Glutamatergic neuron (in vitro differentiated cells): ENCODE results near the gene EPHA4. TPM values are rescaled to one million over a fixed set of nuclear protein-coding genes. Genes with fewer than 3 reads are reported as not detected.

Experiments
- DNase-seq: peaks from one replicate; pipeline ENCODE4 v3.0.0; 2022
- H3K27ac Mint-ChIP-seq: one replicate; pipeline ENCODE4 v1.8.0; 2020; ENCODE audit warnings: mild to moderate bottlenecking, mixed read lengths, inconsistent platforms; ENCODE audit not compliant: unreplicated experiment
- H3K27me3 Mint-ChIP-seq: one replicate; pipeline ENCODE4 v1.8.0; 2020; ENCODE audit warnings: mild to moderate bottlenecking, moderate library complexity, mixed read lengths, inconsistent platforms; ENCODE audit not compliant: unreplicated experiment
- H3K36me3 Mint-ChIP-seq: one replicate; pipeline ENCODE4 v1.8.0; 2020; ENCODE audit warnings: mild to moderate bottlenecking, mixed read lengths, inconsistent platforms; ENCODE audit not compliant: unreplicated experiment
- H3K4me1 Mint-ChIP-seq: one replicate; pipeline ENCODE4 v1.8.0; 2020; ENCODE audit warnings: mild to moderate bottlenecking, low read depth, mixed read lengths, inconsistent platforms; ENCODE audit not compliant: unreplicated experiment
- H3K4me3 Mint-ChIP-seq: one replicate; pipeline ENCODE4 v1.8.0; 2020; ENCODE audit warnings: mild to moderate bottlenecking, mixed read lengths, inconsistent platforms; ENCODE audit not compliant: unreplicated experiment
- H3K9me3 Mint-ChIP-seq: one replicate; pipeline ENCODE4 v1.8.0; 2020; ENCODE audit warnings: mild to moderate bottlenecking, moderate library complexity, mixed read lengths, inconsistent platforms; ENCODE audit not compliant: unreplicated experiment
- CTCF ChIP-seq: fragments of 200-600 bp; sonication (generic); IDR thresholded peaks from one replicate; pipeline ENCODE4 v1.5.0; 2021; ENCODE audit not compliant: partially characterized antibody, unreplicated experiment
- total RNA-seq: library from RNA; stranded (reverse); fragmentation: NEBNext Ultra II Directional; extraction: Animal tissue kit (Norgen Biotek cat#: 25700); gene quantifications from one replicate; pipeline ENCODE4 v1.2.1, GENCODE V29; 2021; ENCODE audit not compliant: unreplicated experiment

Gene EPHA4
- total RNA-seq, 1 donor from 2014 or later: 57.2 TPM

DNA sequence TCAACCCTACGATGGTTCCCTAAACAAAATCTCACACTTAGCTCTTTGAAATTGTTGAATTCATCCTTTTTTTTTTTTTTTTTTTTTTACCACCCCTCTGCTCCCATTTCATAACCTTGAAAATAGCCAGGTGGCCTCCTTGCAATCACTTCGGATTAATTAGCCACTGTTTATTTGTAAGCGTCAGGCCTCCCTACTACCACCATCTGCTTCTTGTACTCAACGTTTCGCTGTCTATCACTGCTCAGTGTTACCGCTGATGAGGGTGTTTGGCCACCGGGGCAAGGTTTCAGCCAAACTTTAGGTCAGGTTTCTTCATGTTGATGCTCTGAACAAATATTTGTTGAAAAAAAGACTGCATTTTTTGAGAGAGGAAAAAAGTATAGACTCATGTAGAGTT lies 183.2 kb downstream of the EPHA4 start:
- Mint-ChIP-seq H3K9me3 (no peaks in the 10 kb centered on the region), H3K4me1 (peaks cover 2% of the 10 kb centered on the region), H3K27me3 (no peaks in the 10 kb centered on the region), H3K36me3 (no peaks in the 10 kb centered on the region), H3K4me3 (no peak overlapping the region), H3K27ac (no peak overlapping the region)
- DNase-seq: no peak
- no peak for TF ChIP-seq CTCF

DNA sequence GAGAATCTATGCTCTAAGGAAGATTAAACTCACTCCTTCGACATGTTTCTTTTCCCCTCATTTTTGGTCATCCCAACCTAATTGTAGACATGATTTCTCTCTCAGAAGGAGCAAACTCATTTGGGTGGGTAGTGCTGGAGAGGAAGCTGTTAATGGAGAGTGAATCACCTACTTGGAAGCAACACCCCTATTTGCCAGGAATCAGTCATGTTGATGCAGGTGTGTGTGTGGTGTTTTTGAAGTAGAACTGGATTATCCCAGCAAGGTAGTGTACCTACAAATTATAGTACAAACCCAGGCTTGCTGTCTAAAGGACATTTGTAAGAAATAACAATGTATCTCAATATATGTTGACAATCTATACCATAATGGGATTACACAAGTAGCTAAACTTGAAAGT lies 186.4 kb downstream of the EPHA4 start:
- H3K36me3 Mint-ChIP-seq: no peaks in the 10 kb centered on the region
- no peak for TF ChIP-seq CTCF
- H3K9me3 Mint-ChIP-seq: no peaks in the 10 kb centered on the region
- H3K27me3 Mint-ChIP-seq: no peaks in the 10 kb centered on the region
- no peak for DNase-seq
- H3K27ac Mint-ChIP-seq: no peak overlapping the region
- H3K4me1 Mint-ChIP-seq: no peaks in the 10 kb centered on the region
- no peak overlapping the region for H3K4me3 Mint-ChIP-seq

DNA sequence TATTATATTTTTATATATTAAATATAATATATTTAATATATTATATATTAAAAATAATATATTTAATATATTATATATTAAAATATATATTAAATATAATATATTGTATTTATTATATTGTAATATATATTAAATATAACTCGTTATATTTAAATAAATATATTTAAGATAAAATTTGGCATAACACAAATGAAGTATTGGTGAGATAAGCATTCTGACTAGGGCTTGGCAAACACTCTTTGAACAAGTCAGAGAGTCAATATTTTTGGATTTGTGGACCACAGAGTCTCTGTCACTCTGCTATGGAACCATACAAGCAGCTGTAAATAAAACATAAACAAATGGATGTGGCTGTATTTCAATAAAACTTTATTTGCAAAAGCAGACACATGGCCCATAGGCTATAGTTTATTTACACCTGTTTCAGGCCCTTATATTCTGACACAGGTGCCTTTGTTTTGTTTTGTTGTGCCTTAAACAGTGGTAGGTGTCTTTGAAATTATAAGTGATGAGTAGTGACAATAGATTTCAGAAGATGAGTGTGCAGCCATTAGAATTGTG lies 190.1 kb downstream of the EPHA4 start:
- Mint-ChIP-seq H3K4me1 (no peaks in the 10 kb centered on the region), H3K27ac (no peak overlapping the region), H3K9me3 (no peaks in the 10 kb centered on the region), H3K27me3 (no peaks in the 10 kb centered on the region), H3K36me3 (no peaks in the 10 kb centered on the region), H3K4me3 (no peak overlapping the region)
- TF ChIP-seq CTCF: no peak
- DNase-seq: no peak

GRCh38 chr2:221380686-221381085 lies 191.4 kb downstream of the EPHA4 start:
- no peak for DNase-seq
- Mint-ChIP-seq H3K9me3 (no peaks in the 10 kb centered on the region), H3K27me3 (no peaks in the 10 kb centered on the region), H3K4me3 (no peak overlapping the region), H3K4me1 (no peaks in the 10 kb centered on the region), H3K36me3 (no peaks in the 10 kb centered on the region), H3K27ac (no peak overlapping the region)
- no peak for TF ChIP-seq CTCF

- no peak for TF ChIP-seq CTCF
- Mint-ChIP-seq H3K27me3 (no peaks in the 10 kb centered on the region), H3K36me3 (no peaks in the 10 kb centered on the region), H3K4me3 (no peak overlapping the region), H3K9me3 (no peaks in the 10 kb centered on the region), H3K27ac (no peak overlapping the region), H3K4me1 (no peaks in the 10 kb centered on the region)
- no peak for DNase-seq
Observed at GRCh38 chr2:221380062-221380461, 192.0 kb downstream of the EPHA4 start.
